NB4 (cell line): Measurements from ENCODE around the gene DNAH2.

Experiments used
- CTCF ChIP-seq: IDR thresholded peaks from one replicate; pipeline ENCODE4 v1.5.1; 2012; ENCODE audit warnings: low read depth, low read length
- MAX ChIP-seq: IDR thresholded peaks from 2 replicates; pipeline ENCODE4 v1.6.1; 2011; ENCODE audit warnings: low read depth, low read length
- MYC ChIP-seq: IDR thresholded peaks from 2 replicates; pipeline ENCODE4 v1.6.1; 2011; ENCODE audit warnings: low read depth, low read length
- POLR2A ChIP-seq: IDR thresholded peaks from 2 replicates; pipeline ENCODE4 v1.6.1; 2011; ENCODE audit warnings: mild to moderate bottlenecking; ENCODE audit not compliant: insufficient read length; ENCODE audit errors: extremely low read depth

- TF ChIP-seq CTCF (no peak), POLR2A (no peak), MYC (no peak), MAX (no peak)
Measured at GRCh38 chr17:7842380-7843256, 125.1 kb downstream of the DNAH2 start.
